DOHH2 (cell line): ENCODE data around the gene TLR9.

Source experiments
- H3F3A ChIP-seq: fragments of 200-600 bp; sonication (generic), shearing (Covaris generic); 2 replicates; pipeline ENCODE4 v1.6.0; 2016; ENCODE audit warnings: antibody characterized with exemption, mild to moderate bottlenecking; ENCODE audit not compliant: control insufficient read depth, insufficient read depth
- H3K27ac ChIP-seq: fragments of 200-600 bp; sonication (generic); 2 replicates; pipeline ENCODE4 v1.5.1; 2014; ENCODE audit warnings: low read depth, mild to moderate bottlenecking, low read length, moderate library complexity
- H3K27me3 ChIP-seq: fragments of 200-600 bp; sonication (generic); 2 replicates; pipeline ENCODE4 v1.6.1; 2014; ENCODE audit warnings: mild to moderate bottlenecking, low read length, mixed read lengths; ENCODE audit not compliant: control insufficient read depth
- H3K36me3 ChIP-seq: fragments of 200-600 bp; sonication (generic); 2 replicates; pipeline ENCODE4 v1.6.1; 2014; ENCODE audit warnings: mild to moderate bottlenecking, low read length, moderate library complexity, mixed read lengths; ENCODE audit not compliant: control insufficient read depth
- H3K4me1 ChIP-seq: fragments of 200-600 bp; sonication (generic); 2 replicates; pipeline ENCODE4 v1.6.1; 2014; ENCODE audit warnings: mild to moderate bottlenecking, low read length, mixed read lengths; ENCODE audit not compliant: control insufficient read depth
- H3K4me2 ChIP-seq: fragments of 200-600 bp; sonication (generic); 2 replicates; pipeline ENCODE4 v1.6.0; 2014; ENCODE audit warnings: mild to moderate bottlenecking, low read length, moderate library complexity
- H3K4me3 ChIP-seq: fragments of 200-600 bp; sonication (generic); 2 replicates; pipeline ENCODE4 v1.5.1; 2014; ENCODE audit warnings: mild to moderate bottlenecking, low read length, mixed read lengths
- H3K79me2 ChIP-seq: fragments of 200-600 bp; sonication (generic); 2 replicates; pipeline ENCODE4 v1.6.1; 2014; ENCODE audit warnings: mild to moderate bottlenecking, low read length, mixed read lengths; ENCODE audit not compliant: control insufficient read depth
- H3K9me2 ChIP-seq: fragments of 200-600 bp; sonication (generic); replicated peaks from 2 replicates; pipeline ENCODE4 v1.6.1; 2014; ENCODE audit warnings: mild to moderate bottlenecking, low read length, mixed read lengths; ENCODE audit not compliant: control insufficient read depth
- H3K9me3 ChIP-seq: fragments of 200-600 bp; sonication (generic); 2 replicates; pipeline ENCODE4 v1.6.1; 2014; ENCODE audit warnings: antibody characterized with exemption, low read length, mixed read lengths; ENCODE audit not compliant: control insufficient read depth, insufficient read depth
- H4K20me1 ChIP-seq: fragments of 200-600 bp; sonication (generic); 2 replicates; pipeline ENCODE4 v1.6.0; 2014; ENCODE audit warnings: low read depth, mild to moderate bottlenecking, antibody characterized with exemption, low read length, moderate library complexity; ENCODE audit not compliant: control insufficient read depth, insufficient read depth
- EZH2phosphoT487 ChIP-seq: fragments of 200-600 bp; sonication (generic); IDR thresholded peaks from 2 replicates; pipeline ENCODE4 v1.6.1; 2017; ENCODE audit warnings: borderline replicate concordance, mild to moderate bottlenecking, antibody characterized with exemption, low read length, moderate library complexity, mixed read lengths
- TF ChIP-seq, protein P1 (sequence below): fragments of 200-600 bp; sonication (generic); IDR thresholded peaks from one replicate; pipeline ENCODE4 v1.5.1; 2014; ENCODE audit warnings: antibody characterized with exemption, mild to moderate bottlenecking, low read depth, low read length; ENCODE audit not compliant: poor library complexity, severe bottlenecking

The TLR9 gene

GRCh38 chr3:52226229-52226817, 878 bp upstream of the TLR9 start:
- Histone ChIP-seq H3K27ac (peak overlapping the region; percentile 95), H3K27me3 (no peaks in the 10 kb centered on the region), H4K20me1 (peaks cover 8% of the 10 kb centered on the region; the same call in 1 of the 2 replicates), H3K4me2 (peak overlapping the region; percentile 99), H3K79me2 (peaks cover 41% of the 10 kb centered on the region), H3K4me1 (peaks cover 36% of the 10 kb centered on the region), H3K36me3 (peaks cover 73% of the 10 kb centered on the region), H3K9me3 (no peaks in the 10 kb centered on the region), H3K9me2 (no peaks in the 10 kb centered on the region), H3K4me3 (peak overlapping the region; percentile 99), H3F3A (peaks cover 16% of the 10 kb centered on the region)
- TF ChIP-seq, protein P1, sequence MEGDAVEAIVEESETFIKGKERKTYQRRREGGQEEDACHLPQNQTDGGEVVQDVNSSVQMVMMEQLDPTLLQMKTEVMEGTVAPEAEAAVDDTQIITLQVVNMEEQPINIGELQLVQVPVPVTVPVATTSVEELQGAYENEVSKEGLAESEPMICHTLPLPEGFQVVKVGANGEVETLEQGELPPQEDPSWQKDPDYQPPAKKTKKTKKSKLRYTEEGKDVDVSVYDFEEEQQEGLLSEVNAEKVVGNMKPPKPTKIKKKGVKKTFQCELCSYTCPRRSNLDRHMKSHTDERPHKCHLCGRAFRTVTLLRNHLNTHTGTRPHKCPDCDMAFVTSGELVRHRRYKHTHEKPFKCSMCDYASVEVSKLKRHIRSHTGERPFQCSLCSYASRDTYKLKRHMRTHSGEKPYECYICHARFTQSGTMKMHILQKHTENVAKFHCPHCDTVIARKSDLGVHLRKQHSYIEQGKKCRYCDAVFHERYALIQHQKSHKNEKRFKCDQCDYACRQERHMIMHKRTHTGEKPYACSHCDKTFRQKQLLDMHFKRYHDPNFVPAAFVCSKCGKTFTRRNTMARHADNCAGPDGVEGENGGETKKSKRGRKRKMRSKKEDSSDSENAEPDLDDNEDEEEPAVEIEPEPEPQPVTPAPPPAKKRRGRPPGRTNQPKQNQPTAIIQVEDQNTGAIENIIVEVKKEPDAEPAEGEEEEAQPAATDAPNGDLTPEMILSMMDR: peak; percentile 41
- TF ChIP-seq EZH2phosphoT487: no peak

DNA sequence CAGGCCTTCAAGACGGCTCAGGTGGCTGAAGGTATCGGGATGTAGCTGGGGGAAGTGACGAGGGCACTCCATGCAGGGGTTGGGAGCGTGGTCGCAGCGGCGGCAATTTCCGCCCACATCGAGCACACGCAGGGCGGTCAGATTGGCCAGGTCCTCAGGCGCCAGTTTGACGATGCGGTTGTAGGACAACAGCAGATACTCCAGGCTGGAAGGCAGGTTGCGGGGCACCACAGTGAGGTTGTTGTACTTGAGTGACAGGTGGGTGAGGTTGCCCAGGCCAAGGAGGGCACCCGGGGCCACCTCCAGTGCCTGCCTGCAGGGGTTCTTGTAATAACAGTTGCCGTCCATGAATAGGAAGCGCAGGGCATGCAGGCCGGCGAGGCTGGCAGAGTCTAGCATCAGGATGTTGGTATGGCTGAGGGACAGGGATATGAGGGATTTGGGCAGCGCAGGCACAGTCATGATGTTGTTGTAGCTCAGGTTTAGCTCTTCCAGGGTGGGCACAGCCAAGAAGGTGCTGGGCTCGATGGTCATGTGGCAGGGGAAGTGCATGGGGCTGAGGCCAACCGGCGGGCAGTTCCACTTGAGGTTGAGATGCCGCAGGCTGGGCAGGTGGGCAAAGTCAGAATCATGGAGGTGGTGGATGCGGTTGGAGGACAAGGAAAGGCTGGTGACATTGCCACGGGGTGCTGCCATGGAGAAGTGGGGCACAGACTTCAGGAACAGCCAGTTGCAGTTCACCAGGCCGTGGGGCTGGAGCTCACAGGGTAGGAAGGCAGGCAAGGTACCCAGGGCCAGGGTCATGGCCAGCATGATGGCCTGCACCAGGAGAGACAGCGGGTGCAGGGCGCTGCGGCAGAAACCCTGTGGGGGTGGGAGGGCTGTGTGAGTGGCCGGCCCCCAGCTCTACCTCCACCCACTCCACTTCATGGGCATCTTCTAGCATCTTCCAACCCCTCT, 1.7 kb downstream of the TLR9 start:
- Histone ChIP-seq H3F3A (peaks cover 16% of the 10 kb centered on the region), H3K27me3 (no peaks in the 10 kb centered on the region), H3K4me1 (peaks cover 47% of the 10 kb centered on the region), H3K4me2 (peak overlapping the region; percentile 99), H3K36me3 (peaks cover 73% of the 10 kb centered on the region), H4K20me1 (peaks cover 8% of the 10 kb centered on the region; the same call in 1 of the 2 replicates), H3K4me3 (peak overlapping the region; percentile 99), H3K27ac (peak overlapping the region; percentile 95), H3K9me2 (no peaks in the 10 kb centered on the region), H3K79me2 (peaks cover 67% of the 10 kb centered on the region), H3K9me3 (no peaks in the 10 kb centered on the region)
- no peak for TF ChIP-seq EZH2phosphoT487
- TF ChIP-seq, protein P1: no peak

- Histone ChIP-seq H3K79me2 (peaks cover 68% of the 10 kb centered on the region), H3K9me2 (no peaks in the 10 kb centered on the region), H4K20me1 (peaks cover 8% of the 10 kb centered on the region; the same call in 1 of the 2 replicates), H3K4me2 (no peak overlapping the region), H3K4me1 (peaks cover 46% of the 10 kb centered on the region), H3K36me3 (peaks cover 74% of the 10 kb centered on the region), H3K9me3 (no peaks in the 10 kb centered on the region), H3F3A (peaks cover 11% of the 10 kb centered on the region; the same call in 1 of the 2 replicates), H3K27ac (no peak overlapping the region), H3K4me3 (no peak overlapping the region), H3K27me3 (no peaks in the 10 kb centered on the region)
- TF ChIP-seq, protein P1: no peak
- no peak for TF ChIP-seq EZH2phosphoT487
These were observed 2.9 kb downstream of the TLR9 start for GRCh38 chr3:52222319-52223221.
